Dendritic cell treated with granulocyte-macrophage colony-stimulating factor and Interleukin-4, amounts not matched to agents 40 ng/mL and 50 ng/mL, for 4 days (primary cell): Measurements from ENCODE around the gene COL5A1.

Experiments used
- H3K27ac Mint-ChIP-seq: one replicate; pipeline ENCODE4 v1.8.0; 2022; ENCODE audit warnings: mild to moderate bottlenecking, mixed read lengths
- H3K27me3 Mint-ChIP-seq: one replicate; pipeline ENCODE4 v1.8.0; 2022; ENCODE audit warnings: mild to moderate bottlenecking, mixed read lengths
- H3K36me3 Mint-ChIP-seq: one replicate; pipeline ENCODE4 v1.8.0; 2022; ENCODE audit warnings: low read depth, mixed read lengths
- H3K4me1 Mint-ChIP-seq: one replicate; pipeline ENCODE4 v1.8.0; 2022; ENCODE audit warnings: low read depth, mixed read lengths
- H3K4me3 Mint-ChIP-seq: one replicate; pipeline ENCODE4 v1.8.0; 2022; ENCODE audit warnings: mild to moderate bottlenecking, moderate library complexity, mixed read lengths
- H3K9me3 Mint-ChIP-seq: one replicate; pipeline ENCODE4 v1.8.0; 2022; ENCODE audit warnings: mixed read lengths
- intact Hi-C: fragments of 100-400 bp; cut with micrococcal nuclease; formaldehyde crosslinking; loops from one replicate; pipeline ENCODE4 v1.15.0; 2022

COL5A1 gene

DNA sequence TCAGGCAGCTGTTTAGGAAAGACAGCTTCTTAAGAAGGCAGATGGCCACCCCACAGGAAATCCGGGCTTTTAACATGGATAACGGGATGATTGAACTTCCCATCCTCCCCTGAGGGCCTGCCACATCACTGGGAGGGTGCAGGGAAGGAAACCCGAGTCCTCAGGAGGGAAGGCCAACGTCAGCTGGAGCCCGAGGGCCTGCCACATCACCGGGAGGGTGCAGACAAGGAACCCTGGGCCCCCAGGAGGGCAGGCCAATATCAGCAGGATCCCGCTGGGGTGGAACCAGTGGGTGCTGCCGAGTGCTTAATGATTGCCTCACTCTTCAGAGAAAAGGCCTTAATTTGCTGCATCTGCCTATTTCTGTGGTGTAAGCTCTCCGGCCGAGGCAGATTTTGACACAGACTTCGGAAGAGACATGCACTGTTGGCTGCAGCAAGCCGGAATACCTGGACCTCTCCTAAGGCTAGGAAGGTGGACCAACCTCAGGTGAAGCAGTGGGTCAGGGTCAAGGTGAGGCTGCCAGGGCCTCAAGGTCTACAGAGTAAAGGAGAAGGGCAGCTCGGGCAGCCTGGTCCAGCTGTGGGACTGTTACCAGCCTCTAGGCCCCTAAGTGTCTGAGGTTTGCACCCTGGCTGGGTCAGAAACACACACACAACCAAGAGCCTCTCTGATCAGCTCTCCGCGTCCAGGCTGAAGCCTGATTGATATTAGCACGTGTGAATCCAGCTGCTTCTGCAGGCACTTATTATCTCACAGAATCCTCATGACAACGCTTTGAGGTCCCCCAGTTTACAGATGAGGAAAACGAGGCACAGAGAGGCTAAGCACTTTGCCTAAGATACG is 14.8 kb upstream of the COL5A1 start:
- H3K9me3 Mint-ChIP-seq, result no peaks in the 10 kb centered on the region
- no peaks in the 10 kb centered on the region for H3K36me3 Mint-ChIP-seq
- H3K27me3 Mint-ChIP-seq, result peaks cover 8% of the 10 kb centered on the region
- H3K4me1 Mint-ChIP-seq, result no peaks in the 10 kb centered on the region
- H3K4me3 Mint-ChIP-seq, result no peak overlapping the region
- H3K27ac Mint-ChIP-seq, result no peak overlapping the region
- intact Hi-C loops, result no loop called here

DNA sequence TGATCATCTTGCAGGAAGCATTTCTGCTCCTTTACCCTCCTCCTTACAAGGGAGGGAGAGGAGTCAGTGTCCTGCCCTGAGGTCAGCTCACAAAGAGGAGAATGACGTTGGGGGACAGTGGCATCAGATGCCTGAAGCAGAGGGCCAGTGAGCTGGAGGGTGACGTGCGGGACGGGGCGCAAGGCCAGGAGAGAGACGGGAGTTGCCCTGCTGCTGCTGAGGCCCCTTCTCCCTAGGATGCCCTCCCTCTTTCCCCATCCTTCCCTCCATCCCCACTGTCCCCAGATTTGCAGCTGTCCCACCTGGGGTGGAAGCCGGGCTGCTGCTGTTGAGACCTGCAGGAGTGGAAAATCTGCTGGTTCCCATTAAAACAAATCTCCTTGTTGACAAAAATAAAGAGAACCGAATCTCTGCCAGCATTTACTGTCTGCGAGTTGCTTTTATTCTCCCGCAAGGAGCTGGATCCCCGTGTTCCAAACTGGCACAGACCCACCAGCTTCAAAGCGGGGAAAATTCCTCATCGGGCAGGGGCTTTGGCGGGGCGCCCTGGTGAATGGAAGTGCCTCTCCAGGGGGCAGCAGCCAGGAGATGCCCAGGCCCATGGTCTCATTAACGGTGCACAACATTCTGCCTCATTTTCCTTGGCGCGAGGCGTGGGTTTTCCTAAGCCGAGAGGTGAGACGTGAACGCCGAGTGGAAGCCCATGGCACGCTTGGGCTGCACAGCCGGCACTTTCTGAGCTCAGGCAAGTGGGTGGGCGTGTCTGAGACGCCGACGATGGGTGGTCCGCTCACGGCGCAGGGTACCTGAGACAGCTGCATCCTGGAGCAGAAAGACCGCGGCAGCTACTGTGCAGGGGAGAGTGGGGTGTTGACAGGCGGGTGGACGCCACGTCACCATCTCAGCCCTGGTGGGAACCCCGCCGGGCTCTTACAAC is 13.9 kb upstream of the COL5A1 start:
- intact Hi-C loops, result no loop called here
- H3K27me3 Mint-ChIP-seq, result peaks cover 6% of the 10 kb centered on the region
- H3K4me1 Mint-ChIP-seq, result no peaks in the 10 kb centered on the region
- no peaks in the 10 kb centered on the region for H3K9me3 Mint-ChIP-seq
- no peak overlapping the region for H3K4me3 Mint-ChIP-seq
- H3K27ac Mint-ChIP-seq, result no peak overlapping the region
- no peaks in the 10 kb centered on the region for H3K36me3 Mint-ChIP-seq

DNA sequence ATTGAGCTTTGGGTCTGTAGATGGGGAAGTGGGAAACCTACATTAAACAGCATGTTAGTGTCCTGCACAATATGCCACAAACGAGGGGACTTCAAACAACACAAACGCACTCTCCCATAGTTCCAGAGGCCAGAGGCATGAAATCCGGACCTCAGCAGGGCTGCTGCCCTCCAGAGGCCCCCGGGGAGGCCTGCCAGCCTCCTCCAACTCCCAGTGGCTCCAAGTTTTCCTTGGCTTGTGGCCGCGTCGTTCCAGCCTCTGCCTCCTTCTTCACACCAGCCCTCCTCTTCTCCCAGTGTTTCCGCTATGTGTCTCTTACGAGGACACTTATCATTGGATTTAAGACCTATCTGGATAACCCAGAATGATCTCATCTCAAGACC is 13.3 kb upstream of the COL5A1 start:
- no peak overlapping the region for H3K27ac Mint-ChIP-seq
- H3K27me3 Mint-ChIP-seq, result peaks cover 6% of the 10 kb centered on the region
- intact Hi-C loops, result no loop called here
- H3K4me1 Mint-ChIP-seq, result no peaks in the 10 kb centered on the region
- no peaks in the 10 kb centered on the region for H3K36me3 Mint-ChIP-seq
- H3K9me3 Mint-ChIP-seq, result no peaks in the 10 kb centered on the region
- no peak overlapping the region for H3K4me3 Mint-ChIP-seq

DNA sequence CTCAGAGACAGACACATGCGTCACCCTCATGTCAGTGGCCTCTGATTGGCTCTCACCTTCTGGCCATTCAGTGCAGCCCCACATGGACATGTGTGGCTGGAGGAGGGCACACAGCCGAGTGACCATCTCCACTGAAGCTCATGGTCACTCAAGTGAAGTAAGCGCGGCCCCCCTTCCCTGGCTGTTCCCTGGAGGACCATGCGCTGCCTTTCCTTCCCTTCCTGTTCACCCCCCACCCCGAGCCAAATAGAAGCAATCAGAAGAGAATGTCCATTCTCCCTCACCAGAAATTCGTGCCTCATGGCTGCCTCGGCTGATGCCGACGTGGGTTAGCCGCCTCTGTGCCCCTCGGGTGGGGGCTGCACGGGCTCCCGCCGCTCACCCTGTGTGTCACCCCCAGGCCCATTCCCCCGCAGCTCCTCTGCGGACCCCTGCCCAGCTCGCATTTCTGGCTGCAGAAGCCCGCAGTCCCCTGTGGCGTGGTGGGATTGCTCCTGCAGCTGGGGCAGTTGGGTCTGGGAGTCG is 12.5 kb upstream of the COL5A1 start:
- Mint-ChIP-seq H3K4me3 (no peak overlapping the region), H3K36me3 (no peaks in the 10 kb centered on the region), H3K27me3 (peaks cover 7% of the 10 kb centered on the region), H3K27ac (no peak overlapping the region), H3K4me1 (no peaks in the 10 kb centered on the region), H3K9me3 (no peaks in the 10 kb centered on the region)
- intact Hi-C loops, result no loop called here

DNA sequence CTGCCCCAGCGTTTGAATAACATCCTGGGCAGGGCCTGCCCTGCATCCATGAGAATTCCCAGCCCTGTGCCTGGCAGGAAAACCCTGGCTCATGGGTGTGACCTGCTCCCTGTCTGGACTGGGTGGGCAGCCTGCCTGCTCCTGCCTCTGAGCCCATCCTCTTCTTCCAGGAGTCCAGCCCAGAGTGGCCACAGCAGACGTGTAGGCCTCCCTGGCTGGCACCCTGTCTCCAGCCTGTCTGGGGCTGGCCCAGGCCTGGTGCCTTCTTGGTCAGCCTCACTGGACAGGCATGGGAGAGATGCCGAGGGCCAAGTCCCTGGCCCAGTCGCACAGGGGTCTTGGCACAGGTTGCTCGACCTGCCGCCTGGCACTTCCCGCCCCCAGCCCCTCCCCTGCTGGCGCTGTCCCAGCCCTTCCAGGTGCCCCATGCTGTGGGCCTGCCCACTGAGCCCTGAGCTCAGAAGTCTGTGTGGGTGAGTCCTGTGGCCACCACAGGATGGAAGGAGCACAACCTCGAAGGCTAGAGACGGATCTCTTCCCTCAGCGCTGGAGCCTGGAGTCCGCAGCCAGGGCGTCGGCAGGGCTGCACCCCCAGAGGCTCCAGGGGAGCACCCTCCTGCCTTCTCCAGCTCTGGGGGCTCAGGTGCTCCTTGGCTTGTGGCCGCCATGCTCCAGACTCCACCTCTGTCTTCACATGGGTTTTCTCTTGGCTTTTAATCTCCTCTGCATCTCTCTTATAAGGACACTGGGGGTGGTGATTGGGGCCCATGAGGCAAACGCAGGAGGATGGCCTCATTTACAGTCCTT is 11.8 kb upstream of the COL5A1 start:
- Mint-ChIP-seq H3K9me3 (no peaks in the 10 kb centered on the region), H3K4me1 (no peaks in the 10 kb centered on the region), H3K27me3 (peaks cover 7% of the 10 kb centered on the region), H3K4me3 (no peak overlapping the region), H3K36me3 (no peaks in the 10 kb centered on the region), H3K27ac (no peak overlapping the region)
- intact Hi-C loops, result no loop called here

DNA sequence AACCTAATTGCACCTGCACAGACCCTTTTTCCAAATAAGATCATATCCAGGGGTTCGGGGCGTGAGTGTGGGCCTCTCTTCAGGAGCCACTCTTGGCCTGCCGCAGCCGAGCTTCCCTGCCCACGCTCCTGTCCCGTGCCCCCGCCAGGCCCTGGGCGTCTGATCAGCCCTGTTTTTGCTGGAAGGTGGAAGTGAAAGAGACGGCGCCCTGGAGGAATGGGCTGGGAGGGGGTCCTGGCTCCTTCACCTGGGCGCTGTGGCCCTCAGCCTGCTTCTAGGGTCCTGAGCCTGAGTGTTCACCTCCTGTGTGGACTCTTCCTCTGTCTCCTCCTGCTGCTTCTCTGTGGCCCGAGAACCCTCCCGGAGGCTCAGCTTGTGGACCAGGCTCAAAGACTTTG is 11.2 kb upstream of the COL5A1 start:
- no peaks in the 10 kb centered on the region for H3K9me3 Mint-ChIP-seq
- H3K4me3 Mint-ChIP-seq, result no peak overlapping the region
- no peak overlapping the region for H3K27ac Mint-ChIP-seq
- H3K4me1 Mint-ChIP-seq, result no peaks in the 10 kb centered on the region
- H3K27me3 Mint-ChIP-seq, result peaks cover 7% of the 10 kb centered on the region
- no peaks in the 10 kb centered on the region for H3K36me3 Mint-ChIP-seq
- intact Hi-C loops, result no loop called here

DNA sequence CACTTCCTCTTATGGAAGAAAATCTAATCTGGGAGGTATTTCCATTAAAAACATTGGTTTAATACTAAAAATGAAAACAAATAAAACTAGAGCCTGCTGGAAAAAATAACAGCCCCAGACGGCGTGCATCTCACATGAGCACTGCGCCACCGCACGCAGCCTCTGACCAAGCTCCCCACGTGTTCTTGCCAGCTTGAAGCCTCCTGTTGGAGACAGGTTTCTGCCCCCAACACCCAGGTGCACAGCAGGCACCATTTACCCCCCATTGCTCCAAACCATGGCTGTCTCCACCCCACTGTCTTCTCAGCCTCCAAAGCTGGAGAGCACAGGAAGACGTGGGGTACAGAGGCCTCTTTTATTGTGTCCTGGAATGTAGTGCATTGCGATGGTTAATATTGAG is 10.7 kb upstream of the COL5A1 start:
- H3K27ac Mint-ChIP-seq, result no peak overlapping the region
- intact Hi-C loops, result no loop called here
- H3K36me3 Mint-ChIP-seq, result no peaks in the 10 kb centered on the region
- H3K9me3 Mint-ChIP-seq, result no peaks in the 10 kb centered on the region
- peaks cover 9% of the 10 kb centered on the region for H3K27me3 Mint-ChIP-seq
- H3K4me1 Mint-ChIP-seq, result no peaks in the 10 kb centered on the region
- no peak overlapping the region for H3K4me3 Mint-ChIP-seq

DNA sequence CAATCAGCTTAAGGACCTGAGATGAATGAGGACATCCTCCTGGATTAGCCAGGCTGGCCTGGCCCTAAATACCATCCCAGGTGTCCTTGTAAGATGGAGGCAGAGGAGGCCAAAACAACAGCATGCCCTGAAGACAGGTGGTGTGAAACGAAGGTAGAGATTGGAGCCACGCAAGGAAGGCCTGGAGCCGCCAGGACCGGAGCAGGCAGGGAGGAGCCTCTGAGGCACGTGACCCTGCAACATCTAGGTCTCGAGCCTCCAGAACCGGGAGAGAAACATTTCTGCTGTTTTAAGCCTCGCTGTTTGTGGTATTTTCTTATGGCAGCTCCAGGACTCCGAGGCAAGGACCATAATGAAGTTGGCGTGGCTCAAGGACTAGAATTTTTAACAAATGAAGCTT is 9.7 kb upstream of the COL5A1 start:
- H3K4me3 Mint-ChIP-seq, result no peak overlapping the region
- no peaks in the 10 kb centered on the region for H3K9me3 Mint-ChIP-seq
- H3K27me3 Mint-ChIP-seq, result peaks cover 11% of the 10 kb centered on the region
- H3K36me3 Mint-ChIP-seq, result no peaks in the 10 kb centered on the region
- H3K27ac Mint-ChIP-seq, result no peak overlapping the region
- H3K4me1 Mint-ChIP-seq, result no peaks in the 10 kb centered on the region
- intact Hi-C loops, result no loop called here

DNA sequence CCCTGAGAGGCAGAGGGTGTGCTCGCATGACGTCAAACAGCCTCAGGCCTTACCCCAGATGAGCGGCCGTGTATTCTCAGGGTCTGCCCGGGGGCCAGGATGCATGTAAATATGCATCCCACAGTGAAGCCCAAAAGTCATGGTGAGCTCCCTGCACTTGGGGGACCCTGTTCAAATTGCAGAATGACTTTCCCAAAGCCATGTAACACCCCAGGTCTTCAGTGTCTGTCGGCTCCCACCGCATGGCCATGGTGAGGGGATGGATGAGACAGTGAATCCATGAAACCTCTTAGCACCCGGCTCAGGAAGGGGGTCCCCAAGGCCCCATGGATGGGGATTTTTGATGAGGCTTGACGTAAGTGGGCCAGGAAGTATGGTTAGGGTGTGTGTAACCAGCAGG is 9.3 kb upstream of the COL5A1 start:
- Mint-ChIP-seq H3K27me3 (peaks cover 11% of the 10 kb centered on the region), H3K36me3 (no peaks in the 10 kb centered on the region), H3K9me3 (no peaks in the 10 kb centered on the region), H3K4me1 (no peaks in the 10 kb centered on the region), H3K4me3 (no peak overlapping the region), H3K27ac (no peak overlapping the region)
- intact Hi-C loops, result no loop called here

DNA sequence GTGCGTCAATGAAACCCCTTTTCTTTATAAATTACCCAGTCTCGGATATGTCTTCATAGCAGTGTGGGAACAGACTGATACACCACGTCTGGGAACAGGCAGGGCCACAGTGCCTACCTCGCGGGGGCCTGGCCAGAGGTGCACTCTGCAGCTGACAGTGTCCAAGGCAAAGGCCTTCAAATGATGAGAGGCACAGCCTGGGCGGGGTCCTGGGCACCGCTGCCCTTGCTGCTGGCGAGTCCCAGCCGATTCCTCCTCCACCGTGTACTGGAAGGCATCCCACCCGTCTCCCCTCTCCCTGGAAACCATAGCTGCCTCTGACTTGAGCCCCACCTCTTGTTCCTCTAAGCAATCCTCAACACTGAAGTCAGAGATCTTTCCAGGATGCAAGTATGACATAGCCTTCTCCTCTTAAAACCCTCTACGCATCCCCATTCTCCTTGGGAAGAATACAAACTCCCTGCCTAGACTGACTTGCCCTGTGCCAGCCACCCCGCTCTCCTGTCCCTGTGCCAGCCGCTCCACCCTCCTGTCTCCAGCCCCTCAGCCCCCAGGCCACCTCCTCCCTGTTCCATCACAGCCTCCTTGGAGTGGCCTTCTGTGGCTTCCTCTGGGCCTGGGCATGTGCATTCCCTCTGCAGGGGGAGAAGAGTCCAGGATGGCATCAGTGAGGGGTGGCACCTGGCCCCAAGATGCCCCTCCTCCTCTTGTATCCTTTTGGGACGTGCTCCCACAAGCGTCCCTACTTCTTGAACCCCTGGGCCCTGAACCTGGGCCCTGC is 8.1 kb upstream of the COL5A1 start:
- Mint-ChIP-seq H3K27me3 (peaks cover 10% of the 10 kb centered on the region), H3K4me1 (no peaks in the 10 kb centered on the region), H3K27ac (no peak overlapping the region), H3K9me3 (no peaks in the 10 kb centered on the region), H3K36me3 (no peaks in the 10 kb centered on the region), H3K4me3 (no peak overlapping the region)
- intact Hi-C loops, result no loop called here

DNA sequence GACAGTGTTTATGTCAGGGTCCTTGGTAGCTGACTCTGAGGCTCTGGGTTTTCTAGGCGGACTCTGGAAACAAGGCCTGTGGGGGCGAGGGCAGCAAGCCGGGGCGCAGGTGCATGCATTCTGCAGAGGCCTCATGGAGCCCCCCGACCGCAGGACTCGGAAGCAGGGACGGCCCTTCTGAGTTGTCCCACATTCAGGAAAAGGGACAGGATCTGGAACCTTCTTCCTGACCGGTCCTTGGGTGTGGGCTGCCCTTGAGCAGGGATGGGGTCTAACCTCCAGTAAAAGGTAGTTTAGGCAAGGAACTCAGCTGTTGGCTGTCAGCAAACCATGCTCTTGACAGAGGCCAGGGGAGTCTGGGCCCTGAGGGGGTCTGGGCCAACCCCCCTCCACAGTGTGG is 7.4 kb upstream of the COL5A1 start:
- intact Hi-C loops, result no loop called here
- Mint-ChIP-seq H3K9me3 (no peaks in the 10 kb centered on the region), H3K27me3 (peaks cover 13% of the 10 kb centered on the region), H3K4me3 (no peak overlapping the region), H3K36me3 (no peaks in the 10 kb centered on the region), H3K4me1 (no peaks in the 10 kb centered on the region), H3K27ac (no peak overlapping the region)

DNA sequence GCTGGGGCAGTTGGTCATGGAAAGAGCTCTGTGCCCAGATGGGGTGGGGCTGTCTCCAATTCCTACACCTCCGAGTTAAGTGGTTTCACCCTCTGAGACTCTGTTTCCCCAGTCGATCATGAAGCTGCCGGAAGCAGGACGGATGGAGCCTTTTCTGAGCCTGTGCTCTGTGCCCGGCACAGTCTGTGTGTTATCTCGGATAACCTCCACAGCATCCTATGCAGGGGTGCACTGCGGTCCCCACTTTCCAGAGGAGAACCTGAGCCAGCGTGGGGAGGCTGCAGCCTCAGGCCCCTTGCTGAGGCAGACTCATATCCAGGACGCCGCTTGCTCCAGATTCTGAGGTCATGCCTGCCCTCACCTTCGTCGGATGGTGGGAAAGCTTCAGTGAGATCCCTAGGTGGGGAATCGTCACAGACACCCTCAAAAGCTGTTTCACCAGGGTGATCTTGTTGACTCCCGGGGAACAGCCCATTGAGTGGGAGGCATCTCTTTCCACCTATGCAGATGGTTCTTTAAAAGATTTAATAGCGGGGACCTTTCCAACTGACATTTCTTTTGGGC is 6.9 kb upstream of the COL5A1 start:
- H3K9me3 Mint-ChIP-seq, result no peaks in the 10 kb centered on the region
- H3K27ac Mint-ChIP-seq, result no peak overlapping the region
- intact Hi-C loops, result no loop called here
- H3K4me3 Mint-ChIP-seq, result no peak overlapping the region
- H3K36me3 Mint-ChIP-seq, result no peaks in the 10 kb centered on the region
- no peaks in the 10 kb centered on the region for H3K4me1 Mint-ChIP-seq
- H3K27me3 Mint-ChIP-seq, result peaks cover 15% of the 10 kb centered on the region
